HCT116 (cell line): ENCODE data around the gene KRT38.

Experiments
- CTCF ChIP-seq, 3 experiments: fragments of 200-600 bp in 1 of 3; sonication (generic) in 1 of 3; IDR thresholded peaks in 2 of 3; conservative IDR thresholded peaks in 1 of 3; 2 replicates each; pipeline ENCODE4 v1.5.1; 2012 to 2017; ENCODE audit warnings: low read depth in 2 of 3, low read length in 2 of 3, antibody characterized with exemption in 1 of 3, borderline replicate concordance in 1 of 3, control low read depth in 1 of 3, mild to moderate bottlenecking in 1 of 3, mixed read lengths in 1 of 3, mixed run types in 1 of 3, moderate library complexity in 1 of 3; ENCODE audit not compliant: insufficient read depth in 1 of 3
- RAD21 ChIP-seq: IDR thresholded peaks from 2 replicates; pipeline ENCODE4 v1.6.1; 2012; ENCODE audit warnings: low read depth, mild to moderate bottlenecking
- REST ChIP-seq: IDR thresholded peaks from 2 replicates; pipeline ENCODE4 v1.6.1; 2012; ENCODE audit warnings: low read depth
- YY1 ChIP-seq: IDR thresholded peaks from 2 replicates; pipeline ENCODE4 v1.6.1; 2011; ENCODE audit warnings: low read length, low read depth, moderate library complexity, mild to moderate bottlenecking; ENCODE audit not compliant: insufficient replicate concordance; ENCODE audit errors: extremely low read depth
- ZNF274 ChIP-seq: fragments of 200-500 bp; sonication (Bioruptor generic); IDR thresholded peaks from 2 replicates; pipeline ENCODE4 v1.6.1; 2014; ENCODE audit warnings: mild to moderate bottlenecking, low read depth, low read length, inconsistent platforms

GRCh38 chr17:41429667-41430066 lies 11.1 kb downstream of the KRT38 start:
- TF ChIP-seq YY1 (no peak), CTCF (IDR thresholded peaks at IDR 0.05 in 2 of 3, conservative IDR thresholded peaks at IDR 0.05 in 1 of 3; ENCODE audit: borderline replicate concordance in 1 of 3, insufficient read depth in 1 of 3, low read depth in 2 of 3, low read length in 2 of 3) (no peak), ZNF274 (no peak), RAD21 (no peak), REST (no peak)
